ENCODE measurements around the gene DEPDC1. TPM values are rescaled to one million over a fixed set of nuclear protein-coding genes. Genes with fewer than 3 reads are reported as not detected.
"Not testable (repeated sequence)": the region's sequence is repeated elsewhere in the genome, so short reads cannot be mapped to it uniquely, and the experiment has no call there.

DEPDC1 gene
- total RNA-seq = 1 to 10 TPM; 1.9 to 5.6 TPM
- long read RNA-seq, full-length matches to known transcripts = 1 of 3 reads
- long read RNA-seq, partial matches to known transcripts = 2 of 3 reads
- long read RNA-seq, other reads (novel, unspliced or antisense) = 0 of 3 reads

GRCh38 chr1:68496680-68497357, at the start of gene DEPDC1:
DEPDC1 (minus strand) TSS chr1:68497082; CDS start chr1:68496999, 83 bp downstream.
- DNase-seq (peak; percentile 93 to 96), ATAC-seq (peak; percentile 95)
- intact Hi-C loops (cut with DNase I, micrococcal nuclease) = no loop called here

- intact Hi-C loops (cut with DNase I, micrococcal nuclease) = no loop called here
- DNase-seq = no peak
- no peak for ATAC-seq
Observed at GRCh38 chr1:68544651-68545050, 47.8 kb upstream of the DEPDC1 start.

GRCh38 chr1:68542586-68542985, 45.7 kb upstream of the DEPDC1 start:
- ATAC-seq = no peak
- intact Hi-C loops (cut with DNase I, micrococcal nuclease) = no loop called here

GRCh38 chr1:68538941-68539340, 42.1 kb upstream of the DEPDC1 start:
- DNase-seq (no peak), ATAC-seq (no peak)
- intact Hi-C loops (cut with DNase I, micrococcal nuclease) = no loop called here

More at GRCh38 chr1:68542586-68542985, 45.7 kb upstream of the DEPDC1 start:
- DNase-seq = no peak

GRCh38 chr1:68528243-68528642, 31.4 kb upstream of the DEPDC1 start:
- no peak for DNase-seq
- intact Hi-C loops (cut with DNase I, micrococcal nuclease) = no loop called here
- no peak for ATAC-seq

- intact Hi-C loops (cut with DNase I, micrococcal nuclease) = no loop called here
- ATAC-seq (no peak), DNase-seq (no peak)
Observed at GRCh38 chr1:68525781-68526180, 28.9 kb upstream of the DEPDC1 start.

GRCh38 chr1:68521286-68521685, 24.4 kb upstream of the DEPDC1 start:
- DNase-seq = no peak
- ATAC-seq = no peak
- intact Hi-C loops (cut with DNase I, micrococcal nuclease) = no loop called here

- intact Hi-C loops (cut with DNase I, micrococcal nuclease) = no loop called here
- ATAC-seq (no peak), DNase-seq (no peak)
Observed at GRCh38 chr1:68516066-68516465, 19.2 kb upstream of the DEPDC1 start.

GRCh38 chr1:68511254-68511653, 14.4 kb upstream of the DEPDC1 start:
- DNase-seq = no peak
- intact Hi-C loops (cut with DNase I, micrococcal nuclease) = no loop called here
- no peak for ATAC-seq

- intact Hi-C loops (cut with DNase I, micrococcal nuclease) = no loop called here
- no peak for DNase-seq
- ATAC-seq = no peak
Observed at GRCh38 chr1:68506386-68506785, 9.5 kb upstream of the DEPDC1 start.

GRCh38 chr1:68503085-68503484, 6.2 kb upstream of the DEPDC1 start:
- DNase-seq (no peak), ATAC-seq (no peak)
- intact Hi-C loops (cut with DNase I, micrococcal nuclease) = no loop called here

- no peak for DNase-seq
- no peak for ATAC-seq
- intact Hi-C loops (cut with DNase I, micrococcal nuclease) = no loop called here
Observed at GRCh38 chr1:68497358-68497698, 446 bp upstream of the DEPDC1 start.

- DNase-seq = no peak
- ATAC-seq = no peak
- intact Hi-C loops (cut with DNase I, micrococcal nuclease) = no loop called here
Observed at GRCh38 chr1:68495968-68496679, 758 bp downstream of the DEPDC1 start.

- DNase-seq (no peak), ATAC-seq (peak; percentile 67)
- intact Hi-C loops (cut with DNase I, micrococcal nuclease) = no loop called here
Observed at GRCh38 chr1:68495532-68495931, 1.4 kb downstream of the DEPDC1 start.

GRCh38 chr1:68493193-68493592, 3.7 kb downstream of the DEPDC1 start:
- ATAC-seq (no peak), DNase-seq (no peak)
- intact Hi-C loops (cut with DNase I, micrococcal nuclease) = no loop called here

- DNase-seq = peak; percentile 39 to 54
- ATAC-seq; intact Hi-C loops (cut with DNase I, micrococcal nuclease): not testable (repeated sequence)
Observed at GRCh38 chr1:68492255-68492654, 4.6 kb downstream of the DEPDC1 start.

- ATAC-seq = no peak
- intact Hi-C loops (cut with DNase I, micrococcal nuclease) = no loop called here
Observed at GRCh38 chr1:68490046-68490651, 6.7 kb downstream of the DEPDC1 start.

GRCh38 chr1:68485431-68486022, 11.4 kb downstream of the DEPDC1 start:
- no peak for ATAC-seq
- intact Hi-C loops (cut with DNase I, micrococcal nuclease) = no loop called here
- no peak for DNase-seq

More at GRCh38 chr1:68490046-68490651, 6.7 kb downstream of the DEPDC1 start:
- DNase-seq = no peak

GRCh38 chr1:68484618-68485017, 12.3 kb downstream of the DEPDC1 start:
- DNase-seq = peak in 1 of 2 donors; percentile 24
- intact Hi-C loops (cut with DNase I, micrococcal nuclease) = no loop called here
- peak; percentile 94 for ATAC-seq

GRCh38 chr1:68481041-68481440, 15.8 kb downstream of the DEPDC1 start:
- ATAC-seq (no peak), DNase-seq (no peak)
- intact Hi-C loops (cut with DNase I, micrococcal nuclease) = no loop called here

Data from left colon (tissue), 2 donors.